ENCODE measurements around the gene FBXO4.

- TF ChIP-seq CTCF (conservative IDR thresholded peaks at IDR 0.05 in 1 of 2, IDR thresholded peaks at IDR 0.05 in 1 of 2; ENCODE audit: extremely low read depth in 1 of 2, insufficient read depth in 1 of 2, low read depth in 1 of 2, low read length in 2 of 2) (no peak), EZH2 (IDR thresholded peaks at IDR 0.05; ENCODE audit: borderline replicate concordance, low read length) (no peak)
Measured at GRCh38 chr5:41903382-41903891, 21.6 kb upstream of the FBXO4 start.

Measured in mammary epithelial cell (primary cell).